Endothelial cell of umbilical vein (primary cell): ENCODE data around the gene EPB41L4B. TPM values are rescaled to one million over a fixed set of nuclear protein-coding genes. Genes with fewer than 3 reads are reported as not detected.

Experiments used
- BruUV-seq: library from RNA; stranded (reverse); fragments of 400-500 nt; replicated peaks from 2 replicates; lab custom pipeline; 2021; lab: Mats Ljungman, UMichigan
- CTCF ChIA-PET: fragments of 300-600, 350-600 bp; sonication (Branson Sonifier 250); formaldehyde crosslinking; loops from one replicate; lab custom pipeline; 2021; ENCODE audit warnings: antibody characterized with exemption, inconsistent platforms; lab: Charles Lee
- POLR2A ChIA-PET: fragments of 300-600, 350-600 bp; sonication (Branson Sonifier 250); formaldehyde crosslinking; loops from one replicate; lab custom pipeline; 2021; ENCODE audit warnings: antibody characterized with exemption, inconsistent platforms; lab: Charles Lee
- DNase-seq: peaks from one replicate; pipeline ENCODE4 v3.0.0-alpha.2; 2011; ENCODE audit warnings: low read depth, low spot score
- FAIRE-seq: peaks from 2 replicates; lab custom pipeline; 2011; peaks lifted over from hg19 to GRCh38; lab: Jason Lieb, UNC
- H2AFZ ChIP-seq: 2 replicates; pipeline ENCODE4 v1.6.0; 2012; ENCODE audit warnings: low read depth, low read length, control low read depth, inconsistent platforms
- H3K27ac ChIP-seq: 2 replicates; pipeline ENCODE4 v1.5.1; 2011; ENCODE audit warnings: low read depth, mild to moderate bottlenecking, control low read depth, low read length, moderate library complexity; ENCODE audit not compliant: insufficient read depth
- H3K27me3 ChIP-seq, 2 experiments: 2 replicates each; pipeline versions ENCODE4 v1.6.0 to v1.6.1; 2011; ENCODE audit warnings: low read length in 2 of 2, mixed read lengths in 1 of 2; ENCODE audit not compliant: control insufficient read depth in 2 of 2, insufficient read depth in 2 of 2
- H3K36me3 ChIP-seq, 2 experiments: 2 replicates in 1 of 2; 3 replicates in 1 of 2; pipeline ENCODE4 v1.5.1; 2011; ENCODE audit warnings: low read length in 2 of 2, mild to moderate bottlenecking in 1 of 2, moderate library complexity in 1 of 2; ENCODE audit not compliant: control insufficient read depth in 2 of 2, insufficient read depth in 2 of 2; ENCODE audit errors: extremely low read depth in 1 of 2
- H3K4me1 ChIP-seq: 3 replicates; pipeline ENCODE4 v1.5.1; 2011; ENCODE audit warnings: mild to moderate bottlenecking, low read length; ENCODE audit not compliant: control insufficient read depth, insufficient read depth; ENCODE audit errors: extremely low read depth
- H3K4me2 ChIP-seq: 2 replicates; pipeline ENCODE4 v1.6.1; 2011; ENCODE audit warnings: low read length, control low read depth, mixed read lengths; ENCODE audit not compliant: insufficient read depth
- H3K4me3 ChIP-seq, 3 experiments: fragments of 200-600 bp in 1 of 3; sonication (generic), shearing (Covaris generic) in 1 of 3; replicated peaks in 1 of 3; 2 replicates each; pipeline ENCODE4 v1.5.1; 2011 to 2016; ENCODE audit warnings: control low read depth in 3 of 3, low read length in 3 of 3, mild to moderate bottlenecking in 2 of 3, inconsistent platforms in 1 of 3, low read depth in 1 of 3, moderate library complexity in 1 of 3; ENCODE audit not compliant: insufficient read depth in 1 of 3
- H3K79me2 ChIP-seq: 2 replicates; pipeline ENCODE4 v1.6.0; 2012; ENCODE audit warnings: low read length, inconsistent platforms; ENCODE audit not compliant: control insufficient read depth, insufficient read depth
- H3K9ac ChIP-seq: replicated peaks from 2 replicates; pipeline ENCODE3; 2011; ENCODE audit warnings: low read length, control low read depth; ENCODE audit not compliant: insufficient read depth; ENCODE audit errors: extremely low read depth
- H3K9me1 ChIP-seq: replicated peaks from 3 replicates; pipeline ENCODE4 v1.6.0; 2011; ENCODE audit warnings: mild to moderate bottlenecking, low read length; ENCODE audit not compliant: control insufficient read depth, insufficient read depth; ENCODE audit errors: extremely low read depth
- H3K9me3 ChIP-seq: replicated peaks from 2 replicates; pipeline ENCODE4 v1.5.1; 2012; ENCODE audit warnings: low read length, inconsistent platforms; ENCODE audit not compliant: control insufficient read depth, insufficient read depth
- H4K20me1 ChIP-seq: replicated peaks from 2 replicates; pipeline ENCODE3; 2011; ENCODE audit warnings: mild to moderate bottlenecking, low read length; ENCODE audit not compliant: control insufficient read depth, insufficient read depth; ENCODE audit errors: extremely low read depth
- EZH2 ChIP-seq: IDR thresholded peaks from 2 replicates; pipeline ENCODE4 v1.6.1; 2012; ENCODE audit warnings: borderline replicate concordance, low read depth, mild to moderate bottlenecking, moderate library complexity, low read length, inconsistent platforms; ENCODE audit not compliant: severe bottlenecking
- FOS ChIP-seq: IDR thresholded peaks from 2 replicates; pipeline ENCODE4 v1.6.1; 2011; ENCODE audit warnings: mild to moderate bottlenecking, low read length, moderate library complexity, borderline replicate concordance; ENCODE audit not compliant: insufficient read depth
- GATA2 ChIP-seq: IDR thresholded peaks from 2 replicates; pipeline ENCODE4 v1.7.0; 2011; ENCODE audit warnings: low read depth, mild to moderate bottlenecking, moderate library complexity, mixed read lengths, low read length; ENCODE audit not compliant: insufficient read length, insufficient read depth
- JUN ChIP-seq: IDR thresholded peaks from 2 replicates; pipeline ENCODE4 v1.6.1; 2011; ENCODE audit warnings: borderline replicate concordance, low read depth; ENCODE audit not compliant: insufficient read length, insufficient read depth
- MYC ChIP-seq: IDR thresholded peaks from one replicate; pipeline ENCODE4 v1.6.1; 2011; ENCODE audit warnings: mild to moderate bottlenecking, low read depth, low read length
- POLR2A ChIP-seq: IDR thresholded peaks from 2 replicates; pipeline ENCODE4 v1.6.1; 2012; ENCODE audit warnings: low read depth, mild to moderate bottlenecking, control low read depth, low read length
- POLR2AphosphoS5 ChIP-seq: IDR thresholded peaks from 2 replicates; pipeline ENCODE4 v1.6.1; 2012; ENCODE audit warnings: low read depth, mild to moderate bottlenecking, control low read depth, low read length, moderate library complexity; ENCODE audit not compliant: insufficient read depth
- dilution Hi-C: fragments of 300-500 bp; cut with MboI; formaldehyde crosslinking; loops from one replicate; pipeline ENCODE4 v1.15.0; 2019; ENCODE audit warnings: low sequenced_read_pairs; ENCODE audit not compliant: extremely low pct_ligation_motif_present
- intact Hi-C: fragments of 100-400 bp; cut with micrococcal nuclease; formaldehyde crosslinking; loops from one replicate; pipeline ENCODE4 v1.10.0; 2022
- polyA plus RNA-seq, 4 experiments: library from polyadenylated mRNA; depleted of rRNA in 3 of 4; stranded (reverse) in 3 of 4; unstranded in 1 of 4; fragments of >200 nt; gene quantifications; 2 replicates each; pipeline versions ENCODE4 v1.2.1 to v1.2.3, GENCODE V29; 2011 to 2012; ENCODE audit warnings: missing spikeins in 1 of 4
- total RNA-seq: library from RNA; stranded (reverse); gene quantifications from 2 replicates; pipeline ENCODE4 v1.2.3, GENCODE V29; 2021
- TF ChIP-seq, protein P1 (sequence below), 2 donors: IDR thresholded peaks; 1 replicate in 1 of 2; 2 replicates in 1 of 2; pipeline ENCODE4 v1.5.1; 2011; ENCODE audit warnings: low read length in 2 of 2, mild to moderate bottlenecking in 2 of 2, moderate library complexity in 2 of 2, control low read depth in 1 of 2, inconsistent platforms in 1 of 2, low read depth in 1 of 2; ENCODE audit not compliant: insufficient read depth in 1 of 2; ENCODE audit errors: extremely low read depth in 1 of 2
- TF ChIP-seq, protein P2 (sequence below): IDR thresholded peaks from 2 replicates; pipeline ENCODE4 v1.6.1; 2011; ENCODE audit not compliant: insufficient read depth, insufficient read length

Gene EPB41L4B
- total and polyA plus RNA-seq, 2 donors (not counting 3 experiments of a cell fraction or from before 2014, with no cell fraction given), result 0.10 to 0.15 TPM

GRCh38 chr9:109344866-109345265 lies 24.0 kb upstream of the EPB41L4B start:
- no peak for TF ChIP-seq EZH2
- TF ChIP-seq, protein P1, sequence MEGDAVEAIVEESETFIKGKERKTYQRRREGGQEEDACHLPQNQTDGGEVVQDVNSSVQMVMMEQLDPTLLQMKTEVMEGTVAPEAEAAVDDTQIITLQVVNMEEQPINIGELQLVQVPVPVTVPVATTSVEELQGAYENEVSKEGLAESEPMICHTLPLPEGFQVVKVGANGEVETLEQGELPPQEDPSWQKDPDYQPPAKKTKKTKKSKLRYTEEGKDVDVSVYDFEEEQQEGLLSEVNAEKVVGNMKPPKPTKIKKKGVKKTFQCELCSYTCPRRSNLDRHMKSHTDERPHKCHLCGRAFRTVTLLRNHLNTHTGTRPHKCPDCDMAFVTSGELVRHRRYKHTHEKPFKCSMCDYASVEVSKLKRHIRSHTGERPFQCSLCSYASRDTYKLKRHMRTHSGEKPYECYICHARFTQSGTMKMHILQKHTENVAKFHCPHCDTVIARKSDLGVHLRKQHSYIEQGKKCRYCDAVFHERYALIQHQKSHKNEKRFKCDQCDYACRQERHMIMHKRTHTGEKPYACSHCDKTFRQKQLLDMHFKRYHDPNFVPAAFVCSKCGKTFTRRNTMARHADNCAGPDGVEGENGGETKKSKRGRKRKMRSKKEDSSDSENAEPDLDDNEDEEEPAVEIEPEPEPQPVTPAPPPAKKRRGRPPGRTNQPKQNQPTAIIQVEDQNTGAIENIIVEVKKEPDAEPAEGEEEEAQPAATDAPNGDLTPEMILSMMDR (IDR thresholded peaks at IDR 0.05; ENCODE audit: extremely low read depth in 1 of 2, insufficient read depth in 1 of 2, low read depth in 1 of 2, low read length in 2 of 2), result no peak
- no peak for TF ChIP-seq FOS
- TF ChIP-seq MYC, result no peak
- TF ChIP-seq JUN, result no peak
- POLR2A ChIA-PET, result no interaction called here
- H3K9ac ChIP-seq, result no peak overlapping the region
- H4K20me1 ChIP-seq, result no peaks in the 10 kb centered on the region
- H3K27ac ChIP-seq, result no peak overlapping the region
- H3K79me2 ChIP-seq, result no peaks in the 10 kb centered on the region
- no peaks in the 10 kb centered on the region for H3K4me1 ChIP-seq
- DNase-seq (no peak), FAIRE-seq (no peak)
- intact Hi-C loops, result no loop called here
- no peaks in the 10 kb centered on the region for H3K9me1 ChIP-seq
- dilution Hi-C loops, result no loop called here
- H3K4me3 ChIP-seq, result no peak overlapping the region
- H2AFZ ChIP-seq, result no peak overlapping the region
- H3K36me3 ChIP-seq, result no peaks in the 10 kb centered on the region
- H3K27me3 ChIP-seq, result no peaks in the 10 kb centered on the region
- no TSS peak for BruUV-seq
- no peaks in the 10 kb centered on the region for H3K9me3 ChIP-seq
- H3K4me2 ChIP-seq, result no peak overlapping the region
- CTCF ChIA-PET, result interaction anchor here (1.1 to 1.5 kb wide), 3 partner anchors 11 to 18 kb away, joined by 3 to 5 read pairs (median 4); no protein-coding TSS in a partner anchor

DNA sequence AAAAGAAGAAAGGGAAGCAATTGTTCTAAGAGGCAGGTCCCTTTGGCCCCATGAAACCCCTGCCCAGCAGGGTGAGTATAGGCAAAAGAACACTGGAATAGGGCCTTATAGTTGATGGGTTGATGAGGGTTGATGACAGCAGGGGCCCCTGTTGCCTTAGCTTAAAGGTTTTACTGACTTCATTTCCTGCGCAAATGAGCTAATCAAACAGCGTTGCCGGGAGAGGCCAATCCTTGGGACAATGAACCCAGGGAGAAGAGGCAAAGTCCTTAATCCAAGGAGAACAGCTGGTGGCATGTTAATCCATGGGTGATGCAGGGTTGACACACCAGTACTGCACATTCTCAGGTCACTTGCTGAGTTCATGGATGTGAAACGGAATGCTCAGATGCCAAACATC lies 22.0 kb upstream of the EPB41L4B start:
- TF ChIP-seq EZH2 (no peak), GATA2 (no peak), JUN (no peak), FOS (no peak), MYC (no peak), POLR2A (no peak), POLR2AphosphoS5 (no peak)
- TF ChIP-seq, protein P2, sequence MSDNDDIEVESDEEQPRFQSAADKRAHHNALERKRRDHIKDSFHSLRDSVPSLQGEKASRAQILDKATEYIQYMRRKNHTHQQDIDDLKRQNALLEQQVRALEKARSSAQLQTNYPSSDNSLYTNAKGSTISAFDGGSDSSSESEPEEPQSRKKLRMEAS, result no peak
- TF ChIP-seq, protein P1 (IDR thresholded peaks at IDR 0.05; ENCODE audit: extremely low read depth in 1 of 2, insufficient read depth in 1 of 2, low read depth in 1 of 2, low read length in 2 of 2), result no peak
- no peaks in the 10 kb centered on the region for H4K20me1 ChIP-seq
- intact Hi-C loops (no loop called here), dilution Hi-C loops (no loop called here)
- ChIA-PET CTCF (no interaction called here), POLR2A (no interaction called here)
- no peaks in the 10 kb centered on the region for H3K9me3 ChIP-seq
- no peaks in the 10 kb centered on the region for H3K4me1 ChIP-seq
- H3K27me3 ChIP-seq, result no peaks in the 10 kb centered on the region
- no peaks in the 10 kb centered on the region for H3K79me2 ChIP-seq
- no peak overlapping the region for H3K9ac ChIP-seq
- no peak overlapping the region for H3K4me3 ChIP-seq
- no peaks in the 10 kb centered on the region for H3K36me3 ChIP-seq
- no peak overlapping the region for H2AFZ ChIP-seq
- DNase-seq, result no peak
- FAIRE-seq, result no peak
- H3K27ac ChIP-seq, result no peak overlapping the region
- H3K9me1 ChIP-seq, result no peaks in the 10 kb centered on the region
- BruUV-seq, result no TSS peak
- H3K4me2 ChIP-seq, result no peak overlapping the region
